Ovary (tissue), 3 donors: ENCODE data around the gene CGB7.
"Not testable (repeated sequence)": the region's sequence is repeated elsewhere in the genome, so short reads cannot be mapped to it uniquely, and the experiment has no call there.

Experiments used
- EP300 ChIP-seq: sonication (generic); formaldehyde crosslinking; IDR thresholded peaks from one replicate; pipeline ENCODE4 v1.6.1; 2017; ENCODE audit warnings: antibody characterized with exemption
- TF ChIP-seq, protein P1 (sequence below), 3 donors: fragments of 450-650 bp in 2 of 3; fragments of 200-600 bp in 1 of 3; IDR thresholded peaks; one replicate each; pipeline versions ENCODE4 v1.5.1 to v1.8.0; 2016 to 2022; ENCODE audit warnings: antibody characterized with exemption in 3 of 3, mild to moderate bottlenecking in 1 of 3
- donor health status: DM: no; HTN: no; CAD: no.

DNA sequence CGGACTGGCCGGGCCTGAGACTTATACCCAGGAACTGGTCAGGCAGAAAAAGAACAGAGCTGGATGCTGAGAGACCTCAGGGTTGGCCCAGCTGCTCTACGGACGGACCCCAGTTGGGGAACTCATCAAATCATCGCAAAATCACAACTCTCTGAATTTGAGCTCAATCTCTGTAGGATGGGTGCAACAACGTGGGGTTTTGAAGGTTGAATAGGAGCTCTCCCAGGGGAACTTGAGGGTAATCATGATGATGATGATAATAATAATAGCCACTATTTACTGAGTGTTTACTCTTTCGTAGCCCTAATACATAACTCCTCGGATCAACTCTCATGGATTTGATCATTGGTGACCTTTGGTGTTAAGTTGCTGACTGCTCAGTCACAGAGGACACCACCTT is 27.2 kb downstream of the CGB7 start:
- TF ChIP-seq, protein P1, sequence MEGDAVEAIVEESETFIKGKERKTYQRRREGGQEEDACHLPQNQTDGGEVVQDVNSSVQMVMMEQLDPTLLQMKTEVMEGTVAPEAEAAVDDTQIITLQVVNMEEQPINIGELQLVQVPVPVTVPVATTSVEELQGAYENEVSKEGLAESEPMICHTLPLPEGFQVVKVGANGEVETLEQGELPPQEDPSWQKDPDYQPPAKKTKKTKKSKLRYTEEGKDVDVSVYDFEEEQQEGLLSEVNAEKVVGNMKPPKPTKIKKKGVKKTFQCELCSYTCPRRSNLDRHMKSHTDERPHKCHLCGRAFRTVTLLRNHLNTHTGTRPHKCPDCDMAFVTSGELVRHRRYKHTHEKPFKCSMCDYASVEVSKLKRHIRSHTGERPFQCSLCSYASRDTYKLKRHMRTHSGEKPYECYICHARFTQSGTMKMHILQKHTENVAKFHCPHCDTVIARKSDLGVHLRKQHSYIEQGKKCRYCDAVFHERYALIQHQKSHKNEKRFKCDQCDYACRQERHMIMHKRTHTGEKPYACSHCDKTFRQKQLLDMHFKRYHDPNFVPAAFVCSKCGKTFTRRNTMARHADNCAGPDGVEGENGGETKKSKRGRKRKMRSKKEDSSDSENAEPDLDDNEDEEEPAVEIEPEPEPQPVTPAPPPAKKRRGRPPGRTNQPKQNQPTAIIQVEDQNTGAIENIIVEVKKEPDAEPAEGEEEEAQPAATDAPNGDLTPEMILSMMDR (IDR thresholded peaks at IDR 0.05): not testable (repeated sequence)
- TF ChIP-seq EP300: not testable (repeated sequence)
